Mesendoderm (in vitro differentiated cells): Measurements from ENCODE around the gene C3orf18.

Source experiments
- DNase-seq: peaks from one replicate; pipeline ENCODE4 v3.0.0; 2013
- H2AK5ac ChIP-seq: 2 replicates; pipeline ENCODE4 v1.6.1; 2013; ENCODE audit warnings: low read length, inconsistent platforms
- H2BK120ac ChIP-seq: 2 replicates; pipeline ENCODE4 v1.6.1; 2013; ENCODE audit warnings: low read depth, mild to moderate bottlenecking, low read length, moderate library complexity, mixed read lengths
- H2BK15ac ChIP-seq: replicated peaks from 2 replicates; pipeline ENCODE4 v1.6.1; 2013; ENCODE audit warnings: low read depth, mild to moderate bottlenecking, moderate library complexity
- H2BK5ac ChIP-seq: 2 replicates; pipeline ENCODE4 v1.6.1; 2013; ENCODE audit warnings: low read length, inconsistent platforms
- H3K18ac ChIP-seq: 2 replicates; pipeline ENCODE4 v1.6.1; 2013; ENCODE audit warnings: mild to moderate bottlenecking, low read length, mixed read lengths
- H3K23ac ChIP-seq: one replicate; pipeline ENCODE4 v1.6.1; 2013; ENCODE audit warnings: low read length
- H3K27ac ChIP-seq: 2 replicates; pipeline ENCODE4 v1.5.1; 2013; ENCODE audit warnings: low read depth, mild to moderate bottlenecking, inconsistent platforms, low read length, moderate library complexity
- H3K27me3 ChIP-seq: 2 replicates; pipeline ENCODE4 v1.6.1; 2013; ENCODE audit warnings: low read length, control low read depth, mild to moderate bottlenecking, inconsistent platforms; ENCODE audit not compliant: insufficient read depth, poor library complexity
- H3K36me3 ChIP-seq: 2 replicates; pipeline ENCODE4 v1.6.1; 2013; ENCODE audit warnings: low read length, inconsistent platforms; ENCODE audit not compliant: control insufficient read depth, insufficient read depth
- H3K4ac ChIP-seq: one replicate; pipeline ENCODE4 v1.6.1; 2013; ENCODE audit warnings: low read depth, mild to moderate bottlenecking, low read length, moderate library complexity
- H3K4me1 ChIP-seq: 2 replicates; pipeline ENCODE4 v1.6.1; 2013; ENCODE audit warnings: low read depth, low read length, inconsistent platforms; ENCODE audit not compliant: control insufficient read depth
- H3K4me2 ChIP-seq: 2 replicates; pipeline ENCODE4 v1.6.1; 2013; ENCODE audit warnings: low read length
- H3K4me3 ChIP-seq: 2 replicates; pipeline ENCODE4 v1.5.1; 2013; ENCODE audit warnings: mild to moderate bottlenecking, low read length
- H3K56ac ChIP-seq: one replicate; pipeline ENCODE4 v1.6.1; 2013; ENCODE audit warnings: low read length
- H3K79me1 ChIP-seq: 2 replicates; pipeline ENCODE4 v1.6.1; 2013; ENCODE audit warnings: low read length, inconsistent platforms
- H3K79me2 ChIP-seq: 2 replicates; pipeline ENCODE4 v1.6.1; 2013; ENCODE audit warnings: mild to moderate bottlenecking, low read length; ENCODE audit not compliant: control insufficient read depth, insufficient read depth
- H3K9ac ChIP-seq: 2 replicates; pipeline ENCODE4 v1.6.1; 2013; ENCODE audit warnings: low read length, inconsistent platforms
- H4K5ac ChIP-seq: one replicate; pipeline ENCODE4 v1.6.1; 2013; ENCODE audit warnings: low read length
- H4K8ac ChIP-seq: one replicate; pipeline ENCODE4 v1.6.1; 2013; ENCODE audit warnings: low read depth, mild to moderate bottlenecking, control low read depth, low read length, moderate library complexity
- WGBS: extraction: QIAGEN DNeasy Blood & Tissue Kit; methylation state at CpG from one replicate; pipeline ENCODE4 v1.1.7; 2013; ENCODE audit warnings: low lambda C conversion rate, missing lambda C conversion rate; ENCODE audit not compliant: insufficient coverage; ENCODE audit errors: extremely low coverage; 5-methylcytosine and 5-hydroxymethylcytosine counted together

Gene C3orf18

GRCh38 chr3:50600141-50600753 is 32.7 kb upstream of the C3orf18 start:
- no peak overlapping the region for H3K23ac ChIP-seq
- H2AK5ac ChIP-seq, result no peak overlapping the region
- H3K36me3 ChIP-seq, result no peaks in the 10 kb centered on the region
- H3K4me2 ChIP-seq, result no peak overlapping the region
- H4K5ac ChIP-seq, result no peak overlapping the region
- H3K18ac ChIP-seq, result no peak overlapping the region
- no peak overlapping the region for H2BK15ac ChIP-seq
- H3K4me3 ChIP-seq, result no peak overlapping the region
- H4K8ac ChIP-seq, result no peak overlapping the region
- no peak for DNase-seq
- H3K27ac ChIP-seq, result no peak overlapping the region
- H3K4ac ChIP-seq, result no peak overlapping the region
- no peaks in the 10 kb centered on the region for H3K27me3 ChIP-seq
- no peak overlapping the region for H2BK5ac ChIP-seq
- no peaks in the 10 kb centered on the region for H3K79me2 ChIP-seq
- no peak overlapping the region for H3K56ac ChIP-seq
- no CpG with 5 or more reads among the region's 9 CpGs for WGBS
- H2BK120ac ChIP-seq, result no peak overlapping the region
- no peak overlapping the region for H3K9ac ChIP-seq
- H3K4me1 ChIP-seq, result no peaks in the 10 kb centered on the region
- H3K79me1 ChIP-seq, result no peaks in the 10 kb centered on the region

GRCh38 chr3:50599716-50600118 is 32.2 kb upstream of the C3orf18 start:
- H3K27ac ChIP-seq, result no peak overlapping the region
- no peak overlapping the region for H3K4ac ChIP-seq
- no peaks in the 10 kb centered on the region for H3K79me1 ChIP-seq
- H4K8ac ChIP-seq, result no peak overlapping the region
- no CpG with 5 or more reads among the region's 1 CpG for WGBS
- no peak overlapping the region for H3K56ac ChIP-seq
- H3K18ac ChIP-seq, result no peak overlapping the region
- H3K4me3 ChIP-seq, result no peak overlapping the region
- no peak overlapping the region for H2AK5ac ChIP-seq
- H3K23ac ChIP-seq, result no peak overlapping the region
- H2BK120ac ChIP-seq, result no peak overlapping the region
- no peak overlapping the region for H2BK5ac ChIP-seq
- H3K9ac ChIP-seq, result no peak overlapping the region
- no peak overlapping the region for H4K5ac ChIP-seq
- DNase-seq, result no peak
- no peaks in the 10 kb centered on the region for H3K36me3 ChIP-seq
- no peaks in the 10 kb centered on the region for H3K27me3 ChIP-seq
- no peak overlapping the region for H2BK15ac ChIP-seq
- H3K79me2 ChIP-seq, result no peaks in the 10 kb centered on the region
- no peaks in the 10 kb centered on the region for H3K4me1 ChIP-seq
- no peak overlapping the region for H3K4me2 ChIP-seq

- Histone ChIP-seq H3K18ac (no peak overlapping the region), H2BK5ac (no peak overlapping the region), H3K79me1 (no peaks in the 10 kb centered on the region), H3K4ac (no peak overlapping the region), H4K5ac (no peak overlapping the region), H3K27ac (no peak overlapping the region), H4K8ac (no peak overlapping the region), H3K79me2 (no peaks in the 10 kb centered on the region), H3K4me3 (no peak overlapping the region), H3K4me1 (no peaks in the 10 kb centered on the region), H3K23ac (no peak overlapping the region), H3K36me3 (no peaks in the 10 kb centered on the region), H3K4me2 (no peak overlapping the region), H2BK120ac (no peak overlapping the region), H2AK5ac (no peak overlapping the region), H2BK15ac (no peak overlapping the region), H3K27me3 (no peaks in the 10 kb centered on the region), H3K56ac (no peak overlapping the region), H3K9ac (no peak overlapping the region)
- WGBS, result no CpG with 5 or more reads among the region's 6 CpGs
- no peak for DNase-seq
These were observed 31.7 kb upstream of the C3orf18 start for GRCh38 chr3:50599115-50599715.

GRCh38 chr3:50594253-50594785 is 26.8 kb upstream of the C3orf18 start:
- Histone ChIP-seq H3K9ac (no peak overlapping the region), H3K4me2 (no peak overlapping the region), H3K4ac (no peak overlapping the region), H3K4me1 (no peaks in the 10 kb centered on the region), H3K56ac (no peak overlapping the region), H2BK120ac (no peak overlapping the region), H3K27me3 (no peaks in the 10 kb centered on the region), H3K23ac (no peak overlapping the region), H3K79me2 (no peaks in the 10 kb centered on the region), H2AK5ac (no peak overlapping the region), H2BK15ac (no peak overlapping the region), H3K27ac (no peak overlapping the region), H4K5ac (no peak overlapping the region), H3K36me3 (no peaks in the 10 kb centered on the region), H3K79me1 (no peaks in the 10 kb centered on the region), H3K18ac (no peak overlapping the region), H2BK5ac (no peak overlapping the region), H3K4me3 (no peak overlapping the region), H4K8ac (no peak overlapping the region)
- no CpG with 5 or more reads among the region's 2 CpGs for WGBS
- no peak for DNase-seq

GRCh38 chr3:50592568-50592967 is 25.0 kb upstream of the C3orf18 start:
- DNase-seq, result no peak
- WGBS, result no CpG with 5 or more reads among the region's 5 CpGs
- H3K4me2 ChIP-seq, result no peak overlapping the region
- H3K27me3 ChIP-seq, result no peaks in the 10 kb centered on the region
- H2BK5ac ChIP-seq, result no peak overlapping the region
- H2AK5ac ChIP-seq, result no peak overlapping the region
- H3K4me3 ChIP-seq, result no peak overlapping the region
- no peak overlapping the region for H2BK15ac ChIP-seq
- no peak overlapping the region for H3K27ac ChIP-seq
- H3K79me2 ChIP-seq, result no peaks in the 10 kb centered on the region
- H3K4me1 ChIP-seq, result no peaks in the 10 kb centered on the region
- no peak overlapping the region for H3K56ac ChIP-seq
- H3K18ac ChIP-seq, result no peak overlapping the region
- H3K23ac ChIP-seq, result no peak overlapping the region
- no peak overlapping the region for H2BK120ac ChIP-seq
- H4K8ac ChIP-seq, result no peak overlapping the region
- no peaks in the 10 kb centered on the region for H3K36me3 ChIP-seq
- no peaks in the 10 kb centered on the region for H3K79me1 ChIP-seq
- no peak overlapping the region for H3K9ac ChIP-seq
- no peak overlapping the region for H3K4ac ChIP-seq
- no peak overlapping the region for H4K5ac ChIP-seq
